GM19240 (cell line): ENCODE data around the gene ZBTB7A.

Experiments used
- DNase-seq: peaks from one replicate; pipeline ENCODE4 v3.0.0; 2011; ENCODE audit warnings: low spot score; ENCODE audit not compliant: insufficient read length

ZBTB7A gene

DNA sequence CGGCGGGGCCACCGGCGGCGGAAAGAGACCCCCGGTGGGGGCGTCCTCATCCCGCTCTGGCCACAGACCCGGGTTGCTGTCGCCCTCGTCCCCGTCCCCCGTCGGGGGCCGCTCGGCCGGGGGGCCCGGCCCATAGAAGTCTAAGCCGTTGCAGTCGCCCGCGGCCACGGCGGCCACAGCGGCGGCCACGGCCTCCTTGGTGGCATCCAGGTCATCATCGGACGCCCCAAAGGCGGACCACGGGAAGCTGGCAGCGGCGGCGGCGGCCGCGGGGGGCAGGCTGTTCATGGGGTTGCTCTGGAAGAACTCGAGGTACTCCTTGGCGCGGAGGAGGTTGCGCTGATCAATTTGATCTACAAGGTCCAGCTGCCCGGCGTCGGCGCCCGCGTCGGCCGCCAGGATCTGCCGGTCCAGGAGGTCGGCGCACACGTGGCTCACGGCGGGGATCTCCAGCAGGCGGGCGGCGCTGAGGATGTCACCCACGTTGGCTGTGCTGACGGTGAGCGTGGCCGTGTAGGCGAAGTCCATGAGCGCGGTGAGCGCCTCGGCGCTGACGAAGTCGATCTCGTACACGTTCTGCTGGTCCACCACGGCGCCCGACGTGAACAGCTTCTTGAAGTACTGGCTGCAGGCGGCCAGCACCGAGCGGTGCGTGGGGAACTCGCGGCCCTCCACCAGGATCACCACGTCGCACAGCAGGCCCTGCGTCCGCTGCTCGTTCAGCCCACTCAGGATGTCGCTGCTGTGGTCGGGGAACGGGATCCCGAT is 12.1 kb downstream of the ZBTB7A start:
- DNase-seq, result no peak

DNA sequence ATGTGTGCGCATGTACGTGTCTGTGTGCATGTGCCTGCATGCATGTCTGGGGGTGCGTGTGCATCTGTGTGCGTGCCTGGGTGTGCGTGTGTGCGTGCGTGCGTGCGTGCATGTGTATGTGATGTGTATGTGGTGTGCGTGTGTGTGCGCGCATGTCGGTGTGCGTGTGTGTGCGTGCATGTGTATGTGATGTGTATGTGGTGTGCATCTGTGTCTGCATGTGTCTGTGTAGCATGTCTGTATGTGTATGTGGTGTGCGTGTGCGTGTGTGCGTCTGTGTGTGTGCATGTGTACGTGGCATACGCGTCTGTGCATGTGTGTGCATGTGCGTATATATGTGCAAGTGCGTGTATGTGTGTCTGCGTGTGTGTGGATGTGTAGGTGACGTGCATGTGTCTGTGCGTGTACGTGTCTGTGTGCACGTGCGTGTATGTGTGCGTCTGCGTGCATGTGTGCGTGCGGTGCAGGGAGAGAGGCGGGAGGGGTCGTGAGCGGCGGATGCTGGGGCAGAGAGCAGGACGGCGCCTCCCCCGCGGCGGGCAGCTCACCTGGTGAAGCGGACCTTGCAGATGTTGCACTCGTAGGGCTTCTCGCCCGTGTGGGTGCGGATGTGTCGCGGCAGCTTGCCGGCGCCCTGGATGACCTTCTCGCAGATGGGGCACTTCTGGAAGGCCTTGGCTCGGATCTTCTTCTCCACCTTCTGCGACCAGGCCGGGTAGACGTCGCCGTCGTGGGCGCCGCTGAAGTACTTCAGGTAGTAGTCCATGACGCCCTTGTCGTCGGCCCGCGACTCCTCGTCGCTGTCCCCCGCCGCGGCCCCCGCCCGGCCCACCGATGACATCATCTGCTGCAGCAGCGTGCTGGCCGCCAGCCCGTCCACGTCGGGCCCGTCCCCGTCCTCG is 13.0 kb downstream of the ZBTB7A start:
- DNase-seq, result no peak

DNA sequence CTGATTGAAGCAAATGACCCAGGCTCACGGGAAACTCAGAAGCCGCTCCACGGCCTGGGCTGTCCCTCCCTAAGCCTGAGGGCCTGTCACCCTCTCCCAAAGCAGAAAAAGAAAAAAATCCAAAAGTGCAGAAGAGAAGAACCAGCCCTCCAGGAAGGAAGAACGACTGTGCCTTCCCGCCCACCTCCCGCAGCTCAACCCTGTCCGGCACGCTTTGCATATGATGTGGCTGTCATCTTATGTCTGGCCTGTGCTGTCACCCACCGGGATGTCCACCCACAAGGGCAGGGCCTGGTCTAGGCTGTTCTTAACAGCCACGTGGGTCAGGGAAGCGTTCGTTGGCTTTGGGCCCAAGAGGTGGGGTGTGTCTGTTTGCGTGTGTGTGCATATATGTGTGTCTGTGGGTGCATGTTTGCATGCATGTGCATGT is 13.7 kb downstream of the ZBTB7A start:
- DNase-seq, result no peak

DNA sequence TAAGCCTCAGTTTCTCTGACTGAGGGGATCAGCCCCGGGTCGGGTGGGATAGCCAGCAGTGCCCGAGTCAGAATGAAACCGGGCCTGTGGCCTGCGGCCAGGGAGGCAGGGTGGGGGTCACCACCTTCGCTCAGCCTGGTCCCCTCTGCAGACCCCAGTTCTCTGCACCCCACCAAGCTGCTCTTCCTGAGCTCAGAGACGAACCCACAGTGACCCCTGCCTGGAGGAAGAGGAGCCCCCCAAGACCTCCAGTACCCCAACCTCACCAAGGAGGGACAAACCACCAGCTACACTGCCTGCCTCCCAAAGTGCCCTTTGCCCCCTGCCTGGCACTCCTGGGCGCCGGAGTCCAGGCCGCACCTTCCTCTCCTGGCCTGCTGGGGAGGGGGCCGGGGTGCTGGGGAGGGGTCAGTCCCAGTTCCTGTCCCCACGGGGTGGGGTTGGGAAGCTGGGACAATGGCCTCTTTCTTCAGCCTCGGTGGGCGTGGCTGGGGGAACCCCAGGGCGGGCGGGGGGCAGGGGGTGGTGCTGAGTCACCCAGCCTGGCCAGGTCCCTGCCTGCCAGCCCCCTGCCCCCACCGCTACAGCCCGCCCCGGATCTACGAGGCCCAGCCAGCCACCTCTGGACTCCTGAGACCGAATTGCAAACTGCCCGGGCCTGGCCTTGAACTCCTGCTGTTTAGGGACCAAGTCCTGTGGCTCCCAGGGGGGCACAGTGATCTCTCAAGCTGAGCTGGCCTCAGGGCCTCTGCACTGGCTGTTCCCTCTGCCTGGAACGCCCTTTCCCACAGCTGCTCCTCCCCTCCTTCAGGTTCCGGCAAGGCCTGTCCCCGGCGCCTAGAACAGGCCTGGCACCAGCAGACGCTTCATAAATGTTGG is 14.3 kb downstream of the ZBTB7A start:
- no peak for DNase-seq

DNA sequence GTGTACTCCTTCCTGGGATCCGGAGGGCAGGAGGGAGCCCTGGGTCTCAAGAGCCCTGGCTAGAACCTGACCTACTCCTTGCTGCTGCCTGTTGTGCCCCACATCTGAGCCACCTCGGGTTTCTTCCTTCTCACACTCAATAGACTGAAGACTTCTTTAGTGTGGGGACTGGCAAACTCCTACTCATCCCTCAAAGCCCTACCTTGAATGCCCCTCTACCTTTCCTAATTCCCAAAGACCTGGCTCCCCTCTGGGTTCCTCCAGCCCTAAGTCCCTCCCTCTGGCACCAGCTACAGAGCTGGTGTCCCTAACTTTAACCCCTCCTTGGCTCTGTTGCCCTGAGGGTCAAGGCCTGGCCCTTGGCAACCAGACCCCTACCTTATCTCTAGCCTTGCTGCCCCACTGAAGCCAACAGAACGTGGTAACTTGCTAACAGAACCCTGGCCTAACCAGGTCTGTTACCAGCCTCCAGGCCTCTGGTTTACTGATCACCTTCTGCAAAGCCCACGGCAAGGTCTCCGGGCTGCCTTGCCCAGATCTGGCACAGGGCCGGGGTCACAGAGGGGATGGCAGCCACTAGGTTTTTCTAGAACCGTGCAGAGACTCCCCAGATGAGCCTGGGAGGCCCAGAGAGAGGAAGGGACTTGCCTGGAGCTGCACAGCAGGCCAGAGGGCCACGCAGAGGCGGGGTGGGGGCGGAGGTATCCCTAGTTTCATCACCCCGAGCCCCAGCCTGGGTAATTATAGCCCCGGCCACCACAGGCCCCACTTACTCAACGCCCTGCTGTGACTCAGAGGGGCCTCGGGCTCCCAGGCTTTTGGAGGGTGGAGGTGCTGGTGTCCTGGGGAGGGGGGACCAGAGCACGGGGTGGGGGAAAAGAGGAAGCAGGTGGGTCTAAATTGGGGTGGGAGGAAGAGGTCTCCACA is 15.3 kb downstream of the ZBTB7A start:
- no peak for DNase-seq

DNA sequence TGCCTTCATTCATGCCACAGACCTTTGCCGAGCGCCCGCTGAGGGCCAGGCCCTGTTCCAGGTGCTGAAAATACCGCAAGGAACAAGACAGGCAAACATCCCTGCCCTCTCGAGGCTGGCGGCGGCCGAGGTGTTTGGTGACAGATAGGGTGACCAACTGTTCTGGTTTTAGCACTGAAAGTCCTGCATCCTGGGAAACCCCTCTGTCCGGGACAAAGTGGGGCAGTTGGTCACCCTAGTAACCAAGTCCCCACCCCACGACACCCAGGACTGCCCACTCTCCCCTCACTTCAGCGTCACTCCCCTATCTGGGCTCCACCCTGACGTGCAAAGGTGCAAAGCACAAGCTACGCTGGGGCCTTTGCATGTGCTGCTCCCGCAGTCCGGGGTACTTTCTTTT is 17.3 kb downstream of the ZBTB7A start:
- DNase-seq, result no peak

DNA sequence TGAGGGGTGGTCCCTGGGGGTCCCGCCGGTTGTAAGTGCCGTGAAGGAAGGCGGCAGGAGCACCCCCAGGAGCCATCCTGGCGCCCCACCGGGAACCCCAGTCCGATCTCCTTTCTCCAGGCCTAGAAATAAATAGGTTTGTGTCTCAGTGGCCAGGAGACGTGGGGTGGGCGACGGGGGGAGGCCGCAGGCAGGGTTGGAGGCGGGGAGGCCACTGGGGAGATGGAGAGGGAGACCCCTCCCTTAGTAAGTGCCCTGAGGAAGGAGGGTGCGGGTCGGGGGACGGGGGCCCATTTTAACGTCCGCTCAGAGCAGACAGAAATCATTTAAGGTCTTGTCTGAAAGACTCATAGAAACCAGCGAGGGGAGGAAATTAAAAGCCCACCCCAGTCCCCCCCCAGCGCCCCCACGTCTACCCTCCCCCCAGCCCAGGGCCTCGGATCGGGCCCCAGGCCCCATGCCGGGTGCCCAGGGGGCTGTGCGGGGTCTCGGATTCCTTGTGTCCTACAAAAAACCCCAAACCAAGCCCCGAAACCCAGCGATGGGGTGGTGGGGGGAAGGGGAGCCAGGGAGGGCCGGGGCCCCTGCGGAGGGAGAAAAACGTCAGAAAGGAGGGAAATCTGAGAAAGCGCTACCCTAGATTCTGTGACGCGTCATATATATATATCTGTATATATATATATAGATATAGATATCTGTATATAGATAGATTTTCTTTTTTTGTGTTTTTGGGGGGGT is 19.6 kb downstream of the ZBTB7A start:
- DNase-seq, result no peak

DNA sequence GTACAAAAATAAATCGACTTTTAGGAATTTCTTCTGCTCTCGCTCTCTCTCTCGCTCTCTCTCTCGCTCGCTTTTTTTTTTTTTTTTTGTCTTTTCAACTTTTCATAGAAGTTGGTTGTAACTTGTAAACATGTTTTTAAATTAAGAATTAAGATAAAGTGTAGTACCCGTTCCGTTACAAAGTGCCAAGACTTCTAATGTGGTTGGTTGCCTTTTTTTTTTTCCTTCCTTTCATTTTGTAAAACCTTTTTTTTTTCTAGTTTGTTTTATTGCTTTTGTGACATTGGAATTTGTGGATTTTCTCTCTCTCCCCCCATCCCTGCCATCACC is 20.4 kb downstream of the ZBTB7A start:
- no peak for DNase-seq

DNA sequence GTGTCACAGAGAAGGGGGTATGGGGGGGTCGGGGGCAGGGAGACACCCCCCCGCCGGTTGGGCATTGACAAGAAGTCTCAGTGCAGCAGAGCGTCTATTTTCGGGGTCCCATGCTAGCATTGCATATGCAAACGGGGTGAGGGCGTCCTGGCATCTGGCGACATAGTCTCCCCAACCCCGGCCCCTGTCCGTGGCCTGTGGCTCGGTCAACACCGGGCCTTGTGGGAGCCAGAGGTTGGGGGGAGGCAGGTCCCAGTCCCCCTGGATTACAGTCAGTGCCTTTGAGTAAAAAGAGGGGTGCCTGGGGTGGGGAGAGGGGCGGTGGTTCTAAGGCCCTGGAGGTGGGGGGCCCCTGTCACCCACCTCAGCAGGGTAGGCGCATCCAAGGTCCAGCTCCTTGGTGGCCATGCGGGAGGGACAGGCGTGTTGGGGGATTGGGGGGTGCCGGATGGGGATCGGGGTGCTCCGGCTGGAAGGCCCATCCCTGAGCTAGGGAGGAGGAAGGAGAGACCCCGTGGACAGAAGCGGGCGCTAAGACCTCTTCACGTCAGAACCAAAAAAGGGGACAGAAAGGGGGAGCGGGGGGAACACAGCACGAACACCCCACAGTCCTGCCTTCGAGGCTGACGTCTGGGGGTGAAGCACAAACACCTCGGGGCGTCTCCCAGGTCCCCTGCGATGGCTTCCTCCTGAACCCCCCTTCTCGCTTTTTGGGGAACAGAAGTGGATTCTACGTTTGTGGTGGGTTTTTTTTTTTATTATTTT is 20.9 kb downstream of the ZBTB7A start:
- DNase-seq, result no peak

DNA sequence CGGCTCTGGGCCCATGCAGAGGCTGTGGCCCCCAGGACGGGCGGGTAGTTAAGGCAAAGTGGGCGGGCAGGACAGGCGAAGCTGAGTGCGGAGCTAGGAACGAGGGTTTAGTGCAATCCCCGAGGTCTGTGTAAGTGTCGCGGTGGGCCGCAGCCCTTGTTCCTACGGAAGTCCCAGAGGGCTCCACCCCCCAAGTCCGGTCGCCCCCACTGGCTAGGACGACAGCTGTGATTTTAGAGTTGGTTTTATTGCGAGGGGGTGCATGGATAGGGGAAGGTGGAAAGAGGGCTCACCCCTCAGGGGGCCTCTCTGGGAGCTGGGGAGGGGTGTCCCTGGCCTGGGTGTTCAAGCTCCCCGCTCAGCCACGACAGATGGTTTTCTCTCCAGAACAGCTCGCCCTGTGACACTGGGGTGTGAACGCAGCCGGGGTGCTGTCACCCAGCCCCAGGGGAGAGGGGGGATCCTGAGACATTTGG is 21.7 kb downstream of the ZBTB7A start:
- DNase-seq, result no peak

DNA sequence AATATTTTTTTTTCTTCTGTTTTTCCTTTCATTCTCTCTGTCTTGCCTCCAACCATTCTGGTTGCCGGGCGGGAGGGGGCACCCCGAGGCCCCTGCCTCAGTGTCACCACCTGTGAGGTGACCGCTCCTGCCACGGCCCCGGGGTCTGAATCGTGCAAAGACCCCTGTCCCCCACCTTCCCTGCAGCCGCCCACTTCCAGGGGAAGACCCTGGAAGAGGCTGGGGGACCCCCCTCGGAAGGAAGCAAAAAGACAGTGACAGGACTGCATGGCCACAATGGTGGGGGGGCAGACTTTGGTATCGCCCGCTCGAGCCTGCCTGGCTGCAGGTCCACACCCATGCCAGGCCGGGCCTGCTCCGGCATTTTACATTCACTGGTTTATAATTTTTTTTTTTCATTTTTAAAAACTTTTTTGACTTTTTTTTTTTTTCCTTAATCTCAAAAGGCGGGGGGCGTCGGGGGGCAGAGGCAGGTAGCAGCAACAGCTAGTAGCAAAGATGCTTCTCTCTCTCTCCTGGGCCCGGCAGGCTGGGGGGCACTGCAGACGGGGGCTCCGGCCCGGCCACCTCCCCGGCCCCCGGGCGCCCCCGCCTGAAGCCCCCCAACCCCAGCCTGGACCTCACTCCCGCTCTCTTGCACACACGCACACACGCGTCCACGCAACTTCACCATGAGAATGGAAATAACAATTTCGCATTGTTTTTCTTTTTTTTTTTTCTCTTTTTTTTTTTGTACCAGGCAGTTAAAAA is 22.6 kb downstream of the ZBTB7A start:
- no peak for DNase-seq

DNA sequence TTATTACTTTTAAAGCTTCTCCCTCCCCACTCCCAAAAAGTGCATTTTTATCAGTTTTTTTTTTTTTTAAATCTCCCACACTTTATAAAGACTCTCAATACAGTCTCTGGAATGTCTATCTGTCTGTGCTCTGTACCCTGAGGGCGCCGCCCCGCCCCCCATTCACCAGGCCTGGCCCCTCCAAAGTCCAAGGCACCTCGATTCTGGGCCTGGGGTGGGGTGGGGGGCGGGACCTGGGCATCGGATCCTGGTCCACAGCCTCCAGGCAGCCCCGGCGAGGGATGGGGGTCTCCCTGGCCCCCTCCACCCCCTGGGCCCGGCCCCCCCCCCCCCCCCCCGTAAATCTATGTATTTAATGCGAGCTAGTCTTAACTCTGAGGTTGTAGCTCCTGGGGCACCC is 23.3 kb downstream of the ZBTB7A start:
- DNase-seq, result no peak

DNA sequence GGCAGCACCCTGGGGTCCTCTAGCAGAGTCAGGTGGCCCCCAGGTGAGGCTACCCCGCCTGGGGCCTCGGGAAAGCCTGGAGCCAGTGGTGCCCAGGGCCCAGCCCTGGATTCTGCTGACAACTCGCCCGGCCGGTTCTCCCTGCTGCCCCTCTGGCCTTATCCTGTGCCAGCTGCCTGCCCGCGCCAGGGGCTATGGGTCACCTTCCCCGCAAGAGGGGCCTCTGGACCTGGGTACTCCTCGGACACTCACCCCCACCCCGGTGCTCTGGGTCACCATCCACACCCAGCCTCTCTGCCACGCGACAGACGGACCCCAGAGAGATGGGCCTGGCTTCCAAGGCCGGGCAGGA is 24.0 kb downstream of the ZBTB7A start:
- no peak for DNase-seq

DNA sequence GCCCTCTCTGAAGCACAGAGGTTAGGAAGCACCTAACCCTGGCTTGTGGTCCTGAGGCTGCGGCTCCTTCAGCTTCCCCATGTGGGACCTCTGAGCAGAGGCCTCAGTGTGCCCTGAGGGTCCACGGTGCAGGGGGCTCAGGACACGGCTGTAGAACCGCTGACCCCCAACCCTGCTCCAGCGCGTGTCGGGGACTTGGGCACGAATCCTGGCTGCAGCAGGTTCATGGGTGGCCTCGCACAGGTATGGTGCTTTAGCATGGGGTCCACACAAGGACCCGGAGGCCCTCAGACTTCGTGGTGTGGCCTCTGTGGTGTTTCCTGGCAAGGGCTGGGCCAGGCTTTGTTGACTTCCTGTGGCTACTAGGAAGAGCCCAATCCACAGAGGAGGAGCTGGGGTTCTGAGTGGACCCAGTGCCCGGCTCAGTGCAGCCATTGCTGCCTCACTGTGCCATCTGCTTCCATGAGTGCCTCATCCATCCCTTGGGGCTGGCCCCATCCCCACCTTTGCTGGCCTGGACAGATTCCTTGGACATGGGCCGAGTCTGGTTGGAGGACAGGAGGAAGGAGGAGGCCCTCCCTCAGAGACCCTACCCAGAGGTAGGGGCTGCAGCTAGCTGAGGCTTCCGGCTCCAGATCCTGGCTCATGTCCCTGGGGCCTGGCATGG is 24.5 kb downstream of the ZBTB7A start:
- no peak for DNase-seq

DNA sequence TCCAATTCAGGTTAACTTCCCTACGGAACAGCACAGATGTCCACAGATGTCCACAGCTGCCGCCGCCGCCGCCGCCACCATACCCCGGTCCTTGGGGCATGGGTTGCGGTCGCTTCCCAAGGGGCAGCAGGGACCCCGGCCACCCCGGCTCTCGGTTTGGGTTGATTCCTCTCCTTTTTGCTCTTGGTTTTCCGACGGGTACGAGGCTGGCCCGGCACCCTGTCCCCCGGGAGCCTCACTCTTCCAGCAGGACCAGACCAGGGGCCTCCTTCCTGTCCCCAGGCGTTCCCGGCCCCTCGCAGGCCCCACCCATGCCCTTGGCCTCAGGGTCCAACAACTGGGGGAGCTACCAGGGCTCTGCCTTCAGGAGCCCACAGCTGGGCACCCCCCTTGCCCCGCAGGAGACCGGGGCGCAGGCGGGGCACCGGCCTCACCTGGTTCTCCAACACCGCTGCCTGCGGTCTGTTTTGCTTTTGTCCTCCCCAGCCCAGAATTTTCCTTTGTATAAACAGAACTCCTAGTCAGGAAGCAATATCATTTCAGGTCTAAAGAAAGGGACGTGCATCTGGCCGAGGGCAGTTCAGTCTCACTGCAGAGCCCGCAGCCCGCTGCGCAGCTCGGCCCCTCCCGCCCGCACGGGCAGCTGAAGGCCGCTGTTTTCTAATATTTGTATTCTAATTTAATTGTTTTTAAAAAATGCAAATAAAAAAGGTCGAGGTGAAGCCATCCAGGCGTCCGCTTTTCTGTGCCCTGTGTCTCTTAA is 27.9 kb downstream of the ZBTB7A start:
- no peak for DNase-seq

DNA sequence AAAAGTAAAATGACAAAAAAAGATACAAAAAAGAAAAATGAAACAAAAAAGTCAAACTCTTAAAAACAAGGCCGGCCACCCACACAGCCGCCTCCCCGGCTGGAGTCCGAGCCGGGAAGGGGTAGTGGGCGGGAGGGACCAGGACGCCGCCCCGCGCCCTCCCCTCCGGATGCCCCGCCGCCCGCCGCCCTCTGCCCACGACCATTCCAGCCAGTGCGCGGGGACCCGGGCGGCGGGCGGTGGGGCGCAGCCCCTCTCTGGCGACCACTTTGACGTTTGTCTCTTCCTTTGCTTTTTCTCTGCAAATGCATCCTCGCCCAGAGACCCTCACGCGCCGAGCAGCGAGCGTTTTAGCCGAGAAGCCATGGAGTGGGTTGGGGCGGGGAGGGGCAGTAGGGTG is 28.6 kb downstream of the ZBTB7A start:
- no peak for DNase-seq

DNA sequence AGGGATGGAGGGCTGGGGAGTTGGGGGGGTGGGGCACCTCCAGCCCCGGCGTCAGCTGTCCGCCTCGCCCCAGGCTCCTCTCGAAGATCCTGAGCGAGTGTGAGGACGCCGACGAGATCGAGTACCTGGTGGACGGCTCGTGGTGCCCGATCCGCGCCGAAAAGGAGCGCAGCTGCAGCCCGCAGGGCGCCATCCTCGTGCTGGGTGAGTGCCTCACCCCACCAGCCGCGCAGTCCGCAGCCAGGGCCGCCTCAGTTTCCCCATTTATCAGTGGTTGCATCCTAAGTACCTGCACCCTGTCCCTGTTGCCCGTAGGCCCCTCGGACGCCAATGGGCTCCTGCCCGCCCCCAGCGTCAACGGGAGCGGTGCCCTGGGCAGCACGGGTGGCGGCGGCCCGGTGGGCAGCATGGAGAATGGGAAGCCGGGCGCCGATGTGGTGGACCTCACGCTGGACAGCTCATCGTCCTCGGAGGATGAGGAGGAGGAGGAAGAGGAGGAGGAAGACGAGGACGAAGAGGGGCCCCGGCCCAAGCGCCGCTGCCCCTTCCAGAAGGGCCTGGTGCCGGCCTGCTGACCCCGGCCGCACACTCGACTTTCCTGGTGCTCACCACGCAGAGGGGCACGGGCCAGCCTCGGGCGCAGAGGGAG is 29.3 kb downstream of the ZBTB7A start:
- DNase-seq, result no peak
